Stomach (tissue), 9 donors: ENCODE data around the gene SMCO4. TPM values are rescaled to one million over a fixed set of nuclear protein-coding genes. Genes with fewer than 3 reads are reported as not detected.

Experiments
- DNase-seq, 2 donors: peaks; one replicate each; pipeline versions ENCODE4 v3.0.0 to v3.0.0-alpha.2; 2013 to 2019
- H3K27ac ChIP-seq, 5 donors: fragments of 200-600 bp in 4 of 5; sonication (generic) in 4 of 5; one replicate each; pipeline ENCODE4 v1.5.1; 2013 to 2019; ENCODE audit warnings: mild to moderate bottlenecking in 1 of 5, moderate library complexity in 1 of 5
- H3K27me3 ChIP-seq, 3 donors: fragments of 200-600 bp; sonication (generic); one replicate each; pipeline ENCODE4 v1.5.1; 2017 to 2019; ENCODE audit warnings: mixed run types in 1 of 3
- H3K36me3 ChIP-seq, 4 donors: fragments of 200-600 bp; sonication (generic); 1 replicate in 3 of 4; 2 replicates in 1 of 4; pipeline ENCODE4 v1.5.1; 2016 to 2019
- H3K4me1 ChIP-seq, 4 donors: fragments of 200-600 bp; sonication (generic); one replicate each; pipeline ENCODE4 v1.5.1; 2016 to 2019
- H3K4me3 ChIP-seq, 4 donors: fragments of 200-600 bp; sonication (generic) in 3 of 4; one replicate each; pipeline ENCODE4 v1.5.1; 2016 to 2019; ENCODE audit warnings: mild to moderate bottlenecking in 1 of 4
- H3K9me3 ChIP-seq, 4 donors: fragments of 200-600 bp; sonication (generic); one replicate each; pipeline ENCODE4 v1.5.1; 2016 to 2019
- CTCF ChIP-seq, 7 experiments: fragments of 450-650 bp in 4 of 7; fragments of 200-600 bp in 3 of 7; sonication (generic) in 3 of 7; IDR thresholded peaks; one replicate each; pipeline ENCODE4 v1.5.1; 2016 to 2019; ENCODE audit warnings: antibody characterized with exemption in 7 of 7, control low read depth in 2 of 7, mild to moderate bottlenecking in 1 of 7
- EP300 ChIP-seq: sonication (generic); formaldehyde crosslinking; IDR thresholded peaks from one replicate; pipeline ENCODE4 v1.6.1; 2017; ENCODE audit warnings: antibody characterized with exemption
- POLR2A ChIP-seq, 4 donors: fragments of 450-650 bp; IDR thresholded peaks; one replicate each; pipeline ENCODE4 v1.6.1; 2016; ENCODE audit warnings: antibody characterized with exemption in 4 of 4, control low read depth in 2 of 4, mild to moderate bottlenecking in 1 of 4, moderate library complexity in 1 of 4
- POLR2AphosphoS5 ChIP-seq, 3 donors: sonication (generic); formaldehyde crosslinking; IDR thresholded peaks; one replicate each; pipeline ENCODE4 v1.6.1; 2016; ENCODE audit warnings: antibody characterized with exemption in 3 of 3
- WGBS, 5 donors: extraction: QIAGEN DNeasy Blood & Tissue Kit in 3 of 5; methylation state at CpG; one replicate each; pipeline versions ENCODE4 v1.1.5 to v1.1.7; 2013 to 2018; 5-methylcytosine and 5-hydroxymethylcytosine counted together
- intact Hi-C: fragments of 100-400 bp; cut with DNase I; formaldehyde crosslinking; loops from one replicate; pipeline ENCODE4 v1.15.1; 2023; ENCODE audit warnings: low total_unique reads
- polyA plus RNA-seq, 3 donors: library from polyadenylated mRNA; stranded (reverse); fragments of 200-250 nt; gene quantifications; one replicate each; pipeline ENCODE4 v1.2.3, GENCODE V29; 2013
- total RNA-seq, 5 donors: library from RNA; depleted of rRNA; stranded (reverse); fragments of >200 nt; gene quantifications; one replicate each; pipeline versions ENCODE4 v1.1.0 to v1.2.3, GENCODE V29; 2014 to 2016
- donor health status: healthy with polysubstance abuse.
- donor health status: Bipolar disorder and iron deficiency.
- donor health status: healthy.

Gene SMCO4
- total and polyA plus RNA-seq, 8 donors: 2.9 to 306 (median 25.1) TPM; not detected in 1

- intact Hi-C loops: no loop called here
- H3K4me1 ChIP-seq: peaks cover 0 to 6% (median 0%) of the 10 kb centered on the region in 4 donors
- no peak overlapping the region for H3K4me3 ChIP-seq
- H3K36me3 ChIP-seq: peaks cover 6 to 22% (median 16%) of the 10 kb centered on the region in 4 donors
- DNase-seq: no peak
- H3K9me3 ChIP-seq: no peaks in the 10 kb centered on the region
- no peaks in the 10 kb centered on the region for H3K27me3 ChIP-seq
- TF ChIP-seq POLR2AphosphoS5 (IDR thresholded peaks at IDR 0.05) (no peak), POLR2A (IDR thresholded peaks at IDR 0.05) (no peak), CTCF (IDR thresholded peaks at IDR 0.05) (no peak), EP300 (no peak)
- WGBS, 5 donors: 52 to 77% (median 62%) methylated on average over 2 of the region's 2 CpGs
- H3K27ac ChIP-seq: no peak overlapping the region
These were observed 41.3 kb downstream of the SMCO4 start for GRCh38 chr11:93501856-93502255.

- H3K9me3 ChIP-seq: no peaks in the 10 kb centered on the region
- H3K4me1 ChIP-seq: peaks cover 0 to 6% (median 1%) of the 10 kb centered on the region in 4 donors
- TF ChIP-seq CTCF (IDR thresholded peaks at IDR 0.05): no peak
- TF ChIP-seq EP300: no peak
- TF ChIP-seq POLR2A (IDR thresholded peaks at IDR 0.05): no peak
- no peak for TF ChIP-seq POLR2AphosphoS5 (IDR thresholded peaks at IDR 0.05)
- 87 to 93% (median 91%) methylated on average over 5 of the region's 5 CpGs for WGBS, 5 donors
- H3K27ac ChIP-seq: no peak overlapping the region
- no peaks in the 10 kb centered on the region for H3K27me3 ChIP-seq
- H3K4me3 ChIP-seq: no peak overlapping the region
- intact Hi-C loops: no loop called here
- no peak for DNase-seq
- H3K36me3 ChIP-seq: peaks cover 6 to 23% (median 19%) of the 10 kb centered on the region in 4 donors
These were observed 42.4 kb downstream of the SMCO4 start for GRCh38 chr11:93500759-93501158.

DNA sequence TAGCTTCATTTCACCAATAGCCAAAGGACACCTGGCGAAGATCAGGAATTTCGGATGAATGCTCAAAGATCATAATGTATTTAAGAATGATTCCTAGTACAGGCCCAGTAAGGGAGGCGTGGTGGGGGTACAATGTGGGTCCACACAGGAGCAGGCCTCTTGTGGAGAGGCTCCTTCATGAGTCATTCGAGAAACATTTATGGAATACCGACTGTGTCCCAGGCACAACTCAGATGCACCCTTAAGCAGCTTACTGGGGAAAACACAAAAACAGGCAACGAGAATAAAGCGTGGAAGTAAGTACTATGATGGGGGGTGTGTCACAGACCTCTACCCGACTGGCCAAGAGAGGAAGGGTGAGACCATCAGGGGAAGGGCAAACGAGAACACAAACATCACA lies 44.5 kb downstream of the SMCO4 start:
- intact Hi-C loops: no loop called here
- H3K27ac ChIP-seq: no peak overlapping the region
- TF ChIP-seq POLR2A (IDR thresholded peaks at IDR 0.05): no peak
- TF ChIP-seq POLR2AphosphoS5 (IDR thresholded peaks at IDR 0.05): no peak
- no peak for TF ChIP-seq CTCF (IDR thresholded peaks at IDR 0.05)
- TF ChIP-seq EP300: no peak

GRCh38 chr11:93498161-93498560 lies 45.0 kb downstream of the SMCO4 start:
- Histone ChIP-seq H3K4me3 (no peak overlapping the region), H3K36me3 (peaks cover 6 to 30% (median 15%) of the 10 kb centered on the region in 4 donors), H3K27ac (no peak overlapping the region), H3K9me3 (no peaks in the 10 kb centered on the region), H3K27me3 (no peaks in the 10 kb centered on the region), H3K4me1 (peaks cover 3 to 26% (median 13%) of the 10 kb centered on the region in 4 donors)
- 77 to 96% (median 90%) methylated on average over 4 of the region's 4 CpGs for WGBS, 5 donors
- DNase-seq: no peak
- intact Hi-C loops: no loop called here
- no peak for TF ChIP-seq POLR2AphosphoS5 (IDR thresholded peaks at IDR 0.05)
- TF ChIP-seq CTCF (IDR thresholded peaks at IDR 0.05): no peak
- no peak for TF ChIP-seq EP300
- no peak for TF ChIP-seq POLR2A (IDR thresholded peaks at IDR 0.05)

More for the DNA sequence above, 44.5 kb downstream of the SMCO4 start:
- Histone ChIP-seq H3K4me3 (no peak overlapping the region), H3K9me3 (no peaks in the 10 kb centered on the region), H3K27me3 (no peaks in the 10 kb centered on the region), H3K4me1 (peaks cover 0 to 21% (median 9%) of the 10 kb centered on the region in 4 donors), H3K36me3 (peaks cover 6 to 30% (median 15%) of the 10 kb centered on the region in 4 donors)
- DNase-seq: no peak
- 78 to 84% (median 82%) methylated on average over 9 of the region's 9 CpGs for WGBS, 5 donors
